Measurements from ENCODE around the gene GMPR.
"Not testable (repeated sequence)": the region's sequence is repeated elsewhere in the genome, so short reads cannot be mapped to it uniquely, and the experiment has no call there.

The GMPR gene

DNA sequence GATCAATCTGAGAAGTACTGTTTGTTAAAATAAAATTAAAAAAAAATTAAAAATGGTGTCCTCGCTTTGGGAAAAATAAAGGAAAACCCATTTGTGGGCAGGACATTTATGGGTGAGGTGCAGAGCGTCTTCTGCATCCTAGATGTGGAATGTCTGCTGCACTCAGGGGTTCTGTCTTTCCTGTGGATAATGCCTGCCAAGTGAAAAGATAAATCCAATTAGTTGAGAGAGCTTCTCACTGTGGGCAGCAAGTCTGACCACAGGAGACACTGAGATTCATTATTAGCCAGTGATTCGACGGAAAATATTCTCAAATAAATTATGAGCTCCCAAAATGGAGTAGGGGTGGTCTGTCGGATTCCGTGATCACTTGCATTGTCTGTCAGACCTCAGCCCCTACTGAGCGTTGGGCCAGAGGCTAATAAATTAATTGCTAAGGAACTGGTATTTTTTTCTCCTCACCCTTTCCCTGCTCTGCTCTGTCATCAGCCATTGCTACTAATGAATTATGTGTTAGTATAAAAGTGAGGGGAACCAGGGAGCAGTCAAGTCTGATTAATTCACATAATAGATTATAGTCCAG is 10.0 kb downstream of the GMPR start:
- DNase-seq (ENCODE audit: low spot score): no peak

GRCh38 chr6:16249971-16250370 is 11.6 kb downstream of the GMPR start:
- DNase-seq (ENCODE audit: low spot score): no peak

- DNase-seq (ENCODE audit: low spot score): no peak
These were observed 13.3 kb downstream of the GMPR start for GRCh38 chr6:16251706-16252105.

- DNase-seq (ENCODE audit: low spot score): no peak
These were observed 14.4 kb downstream of the GMPR start for GRCh38 chr6:16252686-16253299.

- no peak for DNase-seq (ENCODE audit: low spot score)
These were observed 15.2 kb downstream of the GMPR start for GRCh38 chr6:16253399-16254144.

DNA sequence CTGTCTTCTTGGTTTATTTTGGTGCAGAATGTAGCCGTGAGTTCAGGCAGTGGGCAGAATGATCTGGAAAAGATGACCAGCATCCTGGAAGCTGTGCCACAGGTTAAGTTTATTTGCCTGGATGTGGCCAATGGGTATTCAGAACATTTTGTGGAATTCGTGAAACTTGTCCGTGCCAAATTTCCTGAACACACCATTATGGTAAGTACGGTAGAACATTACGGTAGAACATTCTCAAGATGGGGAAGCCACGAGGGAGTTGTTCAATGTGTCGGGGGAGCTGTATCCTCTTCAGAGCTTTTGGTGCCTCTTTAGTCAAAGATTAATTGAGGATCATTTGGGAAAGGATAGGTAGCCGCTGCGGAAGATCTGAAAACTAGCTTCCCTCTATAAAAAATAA is 16.1 kb downstream of the GMPR start:
- no peak for DNase-seq (ENCODE audit: low spot score)

- DNase-seq (ENCODE audit: low spot score): no peak
These were observed 18.4 kb downstream of the GMPR start for GRCh38 chr6:16256781-16257180.

DNA sequence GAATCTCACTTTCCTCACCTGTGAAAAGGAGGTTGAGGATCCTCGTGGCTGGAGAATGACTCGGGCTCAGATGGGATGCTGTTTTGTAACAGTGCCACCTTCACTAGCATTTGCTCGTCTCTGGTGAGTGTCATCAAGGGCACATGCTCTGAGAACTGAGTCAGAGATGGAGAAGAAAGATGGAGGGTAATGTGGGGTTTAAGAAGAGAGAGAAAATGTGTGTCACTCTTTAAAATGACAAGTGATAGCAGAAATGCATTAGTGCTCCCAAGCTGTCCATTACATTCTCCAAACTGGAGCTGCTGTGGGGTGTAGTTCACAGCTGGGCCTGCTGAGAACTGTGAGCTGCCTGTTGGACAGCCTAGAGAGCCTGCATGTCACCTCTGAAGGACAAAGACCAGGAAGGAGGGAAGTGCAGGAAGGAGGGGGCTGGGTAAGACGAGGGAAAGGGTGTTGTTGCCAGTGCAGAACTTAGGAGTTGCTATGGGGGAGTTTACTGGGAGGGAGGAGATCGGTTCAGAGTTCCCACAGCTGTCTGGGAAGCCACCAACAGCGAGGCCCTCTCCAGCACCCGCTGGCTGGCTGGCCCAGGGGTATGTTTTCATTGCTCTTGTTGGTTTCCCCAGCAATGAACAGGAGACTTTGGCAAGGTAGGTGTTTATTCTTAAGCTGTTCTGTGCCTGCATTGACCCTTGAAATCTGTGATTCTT is 19.8 kb downstream of the GMPR start:
- DNase-seq (ENCODE audit: low spot score): no peak

DNA sequence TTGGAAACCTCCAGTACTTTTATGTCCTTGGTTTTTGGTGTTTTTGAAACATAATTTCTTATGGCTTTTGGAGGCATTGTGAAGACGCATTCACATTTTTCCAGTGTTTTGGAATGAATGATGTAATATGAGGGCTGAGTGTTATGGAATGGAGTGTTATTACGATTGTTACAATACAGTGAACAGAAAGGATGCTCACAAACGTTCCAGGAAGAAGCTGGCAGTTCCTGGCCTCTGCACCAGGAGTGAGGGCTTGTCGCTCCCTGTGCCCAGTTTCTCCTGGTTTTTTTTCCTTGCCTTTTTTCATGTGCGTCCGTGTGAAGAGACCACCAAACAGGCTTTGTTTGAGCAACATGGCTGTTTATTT is 20.3 kb downstream of the GMPR start:
- DNase-seq (ENCODE audit: low spot score): no peak

- not testable (repeated sequence) for DNase-seq (ENCODE audit: low spot score)
These were observed 21.2 kb downstream of the GMPR start for GRCh38 chr6:16259604-16260003.

- not testable (repeated sequence) for DNase-seq (ENCODE audit: low spot score)
These were observed 22.2 kb downstream of the GMPR start for GRCh38 chr6:16260602-16261001.

- DNase-seq (ENCODE audit: low spot score): not testable (repeated sequence)
These were observed 24.4 kb downstream of the GMPR start for GRCh38 chr6:16262773-16263172.

- DNase-seq (ENCODE audit: low spot score): not testable (repeated sequence)
These were observed 25.2 kb downstream of the GMPR start for GRCh38 chr6:16263464-16264099.

GRCh38 chr6:16264785-16265184 is 26.4 kb downstream of the GMPR start:
- no peak for DNase-seq (ENCODE audit: low spot score)

GRCh38 chr6:16265351-16266341 is 27.3 kb downstream of the GMPR start:
- no peak for DNase-seq (ENCODE audit: low spot score)

- DNase-seq (ENCODE audit: low spot score): no peak
These were observed 29.3 kb downstream of the GMPR start for GRCh38 chr6:16267428-16268263.

- DNase-seq (ENCODE audit: low spot score): not testable (repeated sequence)
These were observed 31.2 kb downstream of the GMPR start for GRCh38 chr6:16269442-16270070.

- DNase-seq (ENCODE audit: low spot score): no peak
These were observed 31.9 kb downstream of the GMPR start for GRCh38 chr6:16270178-16270794.

DNA sequence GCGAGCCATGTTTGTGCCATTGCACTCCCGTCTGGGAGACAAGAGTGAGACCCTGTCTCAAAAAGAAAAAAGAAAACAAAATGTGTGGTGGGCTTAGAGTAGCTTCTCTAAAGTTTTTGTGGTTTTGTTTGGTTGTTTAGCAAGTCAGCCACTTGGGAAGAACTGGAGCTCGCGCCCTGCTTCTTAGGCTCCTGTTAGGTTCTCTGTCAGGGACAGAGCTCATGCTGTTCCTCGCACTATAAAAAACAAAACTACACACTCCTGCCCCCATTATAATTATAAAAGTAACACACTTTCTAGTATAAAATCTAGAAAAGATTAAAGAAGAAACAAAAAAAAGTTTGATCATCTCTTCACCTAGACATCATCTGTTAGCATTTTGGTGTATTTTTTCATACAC is 33.0 kb downstream of the GMPR start:
- no peak for DNase-seq (ENCODE audit: low spot score)

Data from AG08396 (cell line).